HG03196 (cell line): ENCODE measurements around the gene MAGEA6.
"Not testable (repeated sequence)": the region's sequence is repeated elsewhere in the genome, so short reads cannot be mapped to it uniquely, and the experiment has no call there.

Experiments
- ATAC-seq: cut with Tn5 transposase; IDR thresholded peaks from one replicate; pipeline ENCODE4 v1.9.1; 2021; ENCODE audit not compliant: unreplicated experiment

MAGEA6 gene, protein sequence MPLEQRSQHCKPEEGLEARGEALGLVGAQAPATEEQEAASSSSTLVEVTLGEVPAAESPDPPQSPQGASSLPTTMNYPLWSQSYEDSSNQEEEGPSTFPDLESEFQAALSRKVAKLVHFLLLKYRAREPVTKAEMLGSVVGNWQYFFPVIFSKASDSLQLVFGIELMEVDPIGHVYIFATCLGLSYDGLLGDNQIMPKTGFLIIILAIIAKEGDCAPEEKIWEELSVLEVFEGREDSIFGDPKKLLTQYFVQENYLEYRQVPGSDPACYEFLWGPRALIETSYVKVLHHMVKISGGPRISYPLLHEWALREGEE

DNA sequence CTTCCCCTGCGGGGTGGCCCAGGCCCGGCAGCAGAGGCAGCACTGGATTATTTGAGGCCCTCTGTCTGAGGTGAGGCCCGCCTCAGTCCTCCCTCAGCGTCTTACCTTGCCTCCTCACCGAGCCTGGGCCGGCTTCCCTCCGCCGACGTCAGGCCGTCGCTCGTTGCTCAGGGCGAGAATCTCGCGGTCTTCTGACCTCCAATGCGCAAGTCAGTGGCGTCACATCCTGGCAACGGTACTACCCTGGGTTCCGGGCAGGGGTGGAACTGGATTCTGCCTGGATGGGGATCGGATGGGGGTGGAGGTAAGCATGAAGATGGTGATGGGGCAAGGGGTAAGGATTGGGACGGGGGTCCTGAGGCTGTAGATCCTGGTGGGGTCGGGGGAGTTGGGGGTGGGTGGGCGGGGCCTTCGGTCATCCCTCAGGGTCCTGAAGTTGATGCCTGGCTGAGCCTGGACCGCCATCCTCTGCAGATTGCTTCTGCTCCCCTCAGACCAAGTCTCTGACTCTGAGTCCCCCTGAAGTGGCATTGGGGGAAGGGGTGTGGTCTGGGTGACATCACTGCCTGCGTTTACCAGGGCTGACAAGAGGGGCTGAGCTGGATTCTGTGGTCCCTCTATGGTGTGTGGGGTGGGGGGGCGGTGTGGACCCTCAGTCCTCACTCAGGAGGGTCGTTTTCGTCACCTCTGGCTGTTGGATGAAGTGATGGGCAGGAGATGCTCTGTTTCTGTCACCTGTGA is at the start of gene MAGEA6:
Gene MAGEA6 (minus strand): TSS at position 141 of the 741 bp plus-strand sequence. CDS start 2,039 bp downstream, outside the sequence.
- ATAC-seq = not testable (repeated sequence)

DNA sequence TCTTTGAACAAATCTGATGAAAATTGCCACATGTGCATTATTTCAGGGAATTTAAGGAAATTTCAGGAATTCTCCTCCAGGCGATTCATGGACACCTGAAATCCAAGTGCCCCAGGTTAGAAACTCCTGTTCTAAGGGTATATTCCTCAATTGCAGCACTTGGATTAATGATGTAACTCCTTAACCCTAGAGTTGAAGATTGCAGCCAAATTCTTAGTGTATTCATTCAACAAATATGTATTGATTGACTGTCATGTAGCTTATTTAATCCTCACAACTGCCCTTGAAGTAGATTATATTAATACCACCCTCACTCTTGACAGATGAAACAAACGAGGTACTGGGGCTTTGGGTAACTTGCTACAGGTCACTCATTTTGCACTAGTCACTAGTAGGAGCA is 49.8 kb upstream of the MAGEA6 start:
- ATAC-seq = no peak

DNA sequence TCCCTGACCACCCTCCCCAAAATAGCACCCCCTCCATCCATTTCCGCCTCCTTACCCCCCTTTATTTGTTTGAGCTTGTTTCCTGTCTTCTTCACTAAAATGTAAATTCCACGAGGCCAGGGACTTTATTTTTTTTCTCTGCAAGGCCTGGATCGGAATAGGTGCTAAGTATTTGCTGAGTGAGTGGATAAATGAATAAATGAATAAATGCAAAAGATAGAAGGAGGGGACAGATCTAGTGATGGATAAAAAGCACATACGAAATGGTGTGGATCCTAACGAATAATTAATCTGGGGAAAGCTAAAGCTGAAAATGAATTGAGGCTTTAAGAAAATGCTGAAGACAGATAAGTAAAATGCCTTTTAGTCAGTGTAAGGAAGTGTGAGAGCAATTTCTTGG is 48.9 kb upstream of the MAGEA6 start:
- no peak for ATAC-seq

GRCh38 chrX:152817078-152817764 is 47.7 kb upstream of the MAGEA6 start:
- ATAC-seq = no peak

- ATAC-seq = no peak
These were observed 44.6 kb upstream of the MAGEA6 start for GRCh38 chrX:152814048-152814447.

DNA sequence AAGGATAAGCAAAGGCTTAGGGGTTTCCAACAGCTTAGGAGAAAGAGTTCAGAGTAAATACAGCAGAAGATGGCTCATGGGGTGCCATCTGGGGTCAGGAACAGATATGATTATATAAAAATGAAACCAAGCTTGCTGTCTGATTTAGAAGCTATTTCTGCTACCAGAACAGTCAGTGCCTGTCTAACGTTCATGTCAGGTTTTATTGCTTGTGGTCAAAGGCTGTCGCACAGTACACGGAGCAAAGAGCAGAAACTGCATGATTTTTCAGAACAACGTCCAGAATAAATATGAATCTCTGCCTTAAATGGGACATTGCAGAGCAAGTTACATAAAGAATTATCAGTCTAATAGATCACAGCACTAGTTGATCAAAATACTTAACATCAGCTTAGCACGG is 43.7 kb upstream of the MAGEA6 start:
- ATAC-seq = no peak

GRCh38 chrX:152810403-152810802 is 40.9 kb upstream of the MAGEA6 start:
- no peak for ATAC-seq

DNA sequence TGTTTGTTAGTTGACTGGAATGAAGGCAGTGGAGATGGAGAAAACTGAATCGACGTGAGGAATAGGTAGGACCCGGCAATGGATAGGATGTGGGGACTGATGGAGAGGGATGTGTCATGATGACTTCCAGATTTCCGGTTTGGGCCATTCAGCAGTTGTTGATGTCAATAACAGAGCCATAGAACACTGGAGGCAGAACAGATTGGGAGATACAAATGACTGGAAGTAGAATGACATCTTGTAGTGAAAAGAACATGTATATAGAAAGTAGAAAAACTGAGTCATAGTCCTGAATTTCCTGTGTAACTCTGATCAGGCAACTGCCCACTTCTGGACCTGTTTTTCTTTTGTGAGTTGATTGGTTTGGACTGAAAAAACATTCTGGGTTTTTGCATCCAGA is 36.5 kb upstream of the MAGEA6 start:
- ATAC-seq = no peak

GRCh38 chrX:152798945-152799344 is 29.5 kb upstream of the MAGEA6 start:
- ATAC-seq = no peak

GRCh38 chrX:152787062-152787461 is 17.6 kb upstream of the MAGEA6 start:
- peak; percentile 61 for ATAC-seq

- not testable (repeated sequence) for ATAC-seq
These were observed 2.9 kb downstream of the MAGEA6 start for GRCh38 chrX:152766562-152766961.

GRCh38 chrX:152761582-152761981 is 7.9 kb downstream of the MAGEA6 start:
- ATAC-seq = not testable (repeated sequence)

DNA sequence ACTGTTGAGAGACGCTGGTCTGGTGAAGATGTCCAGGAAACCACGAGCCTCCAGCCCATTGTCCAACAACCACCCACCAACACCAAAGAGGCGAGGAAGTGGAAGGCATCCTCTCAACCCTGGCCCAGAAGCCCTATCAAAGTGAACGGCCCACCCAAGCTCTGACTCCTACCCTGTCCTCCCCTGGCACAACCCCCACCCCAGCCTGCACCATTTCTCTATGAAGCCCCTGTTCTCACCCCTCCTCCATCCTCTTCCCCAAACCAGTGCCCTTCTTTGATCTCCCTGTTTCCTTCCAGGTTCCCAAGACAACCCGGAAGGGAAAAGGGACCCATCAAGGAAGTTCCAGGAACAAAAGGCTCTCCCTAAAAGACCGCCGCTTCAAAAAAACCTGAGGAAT is 9.9 kb downstream of the MAGEA6 start:
- not testable (repeated sequence) for ATAC-seq

- ATAC-seq = not testable (repeated sequence)
These were observed 10.6 kb downstream of the MAGEA6 start, which contains the start of gene CSAG3 for GRCh38 chrX:152758918-152759317. Gene CSAG3 (plus strand): TSS chrX:152759218.

DNA sequence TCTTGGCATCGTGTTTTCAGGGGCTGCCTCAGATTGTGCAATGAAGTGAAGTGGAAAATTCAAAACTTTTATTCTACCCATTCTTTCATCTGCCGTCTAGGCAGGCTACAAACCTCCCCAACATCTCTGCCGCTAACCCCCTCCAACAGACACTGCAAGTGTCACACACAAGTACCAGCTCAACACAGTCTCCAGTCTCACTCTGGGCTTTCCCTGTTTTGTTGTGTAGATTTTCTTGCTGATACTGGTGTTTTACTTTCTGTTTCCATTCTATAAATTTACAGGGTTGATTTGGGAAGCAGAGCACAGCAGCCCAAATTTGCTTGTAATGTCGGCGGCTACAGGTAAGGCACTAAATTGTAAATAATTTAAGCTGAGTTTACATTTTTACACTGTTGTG is 14.6 kb downstream of the MAGEA6 start:
- ATAC-seq = not testable (repeated sequence)

DNA sequence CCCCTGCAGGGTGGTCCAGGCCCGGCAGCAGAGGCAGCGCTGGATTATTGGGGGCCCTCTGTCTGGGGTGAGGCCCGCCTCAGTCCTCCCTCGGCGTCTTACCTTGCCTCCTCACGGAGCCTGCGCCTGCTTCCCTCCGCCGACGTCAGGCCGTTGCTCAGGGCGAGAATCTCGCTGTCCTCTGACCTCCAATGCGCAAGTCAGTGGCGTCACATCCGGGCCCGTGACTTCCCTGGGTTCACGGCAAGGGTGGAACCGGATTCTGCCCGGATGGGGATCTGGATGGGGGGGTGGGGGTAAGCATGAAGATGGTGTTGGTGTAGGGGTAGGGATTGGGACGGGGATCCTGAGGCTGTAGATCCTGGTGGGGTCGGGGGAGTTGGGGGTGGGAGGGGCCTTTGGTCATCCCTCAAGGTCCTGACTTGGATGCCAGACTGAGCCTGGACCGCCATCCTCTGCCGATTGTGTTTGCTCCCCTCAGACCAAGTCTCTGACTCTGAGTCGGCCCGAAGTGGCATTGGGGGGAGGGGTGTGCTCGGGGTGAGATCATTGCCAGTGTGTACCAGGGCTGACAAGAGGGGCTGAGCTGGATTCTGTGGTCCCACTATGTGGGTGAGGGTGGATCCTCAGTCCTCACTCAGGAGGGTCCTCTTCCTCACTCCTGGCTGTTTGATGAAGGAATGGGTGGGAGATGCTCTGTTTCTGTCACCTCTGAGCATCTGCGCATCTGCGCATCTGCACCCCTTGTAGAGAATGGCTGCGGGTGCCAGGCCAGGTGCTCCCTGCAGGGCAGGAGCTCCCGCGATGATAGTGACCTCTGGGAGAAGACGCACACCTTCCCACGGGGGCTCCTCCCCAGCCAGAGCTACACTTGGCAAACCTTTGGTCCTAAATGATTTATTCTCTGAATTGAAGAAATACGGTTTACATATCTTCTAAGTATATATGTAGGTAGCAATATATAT is 15.5 kb downstream of the MAGEA6 start, which contains the start of gene MAGEA2:
Gene MAGEA2 (minus strand): TSS at position 157 of the 965 bp plus-strand sequence. CDS start 2,479 bp downstream, outside the sequence.
- ATAC-seq = not testable (repeated sequence)

DNA sequence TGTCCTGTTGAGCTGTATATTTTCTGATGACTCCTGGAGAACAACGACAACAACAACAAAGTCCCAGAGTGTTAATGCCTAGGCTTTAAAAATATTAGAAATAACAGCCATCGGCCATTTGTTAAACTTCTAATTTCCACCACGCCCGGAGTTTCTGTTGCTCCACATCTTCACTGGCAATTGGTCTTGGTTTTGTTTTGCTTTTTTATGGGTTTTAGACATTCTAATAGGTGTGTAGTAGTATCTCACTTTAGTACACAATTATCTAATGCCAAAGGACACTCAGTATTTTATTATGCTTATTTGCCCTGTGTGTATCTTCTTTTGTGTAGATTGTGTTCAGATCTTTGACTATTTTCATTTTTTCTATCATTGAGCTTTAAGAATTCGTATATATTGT is 30.9 kb downstream of the MAGEA6 start:
- no peak for ATAC-seq

DNA sequence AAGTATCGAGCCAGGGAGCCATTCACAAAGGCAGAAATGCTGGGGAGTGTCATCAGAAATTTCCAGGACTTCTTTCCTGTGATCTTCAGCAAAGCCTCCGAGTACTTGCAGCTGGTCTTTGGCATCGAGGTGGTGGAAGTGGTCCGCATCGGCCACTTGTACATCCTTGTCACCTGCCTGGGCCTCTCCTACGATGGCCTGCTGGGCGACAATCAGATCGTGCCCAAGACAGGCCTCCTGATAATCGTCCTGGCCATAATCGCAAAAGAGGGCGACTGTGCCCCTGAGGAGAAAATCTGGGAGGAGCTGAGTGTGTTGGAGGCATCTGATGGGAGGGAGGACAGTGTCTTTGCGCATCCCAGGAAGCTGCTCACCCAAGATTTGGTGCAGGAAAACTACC is 33.0 kb downstream of the MAGEA6 start:
- not testable (repeated sequence) for ATAC-seq

GRCh38 chrX:152735860-152736511 is 33.5 kb downstream of the MAGEA6 start:
- no peak for ATAC-seq

- ATAC-seq = no peak
These were observed 34.4 kb downstream of the MAGEA6 start for GRCh38 chrX:152735101-152735500.
